H9 (cell line): Measurements from ENCODE around the gene LCNL1. TPM values are rescaled to one million over a fixed set of nuclear protein-coding genes. Genes with fewer than 3 reads are reported as not detected.

ENCODE experiments used
- DNase-seq: peaks from one replicate; pipeline ENCODE4 v3.0.0-alpha.2; 2017
- H2AFZ ChIP-seq: one replicate; pipeline ENCODE4 v1.6.1; 2013; ENCODE audit warnings: mild to moderate bottlenecking, low read length, control low read depth, moderate library complexity
- H2AK5ac ChIP-seq: 2 replicates; pipeline ENCODE4 v1.6.1; 2013; ENCODE audit warnings: low read length, control low read depth, mixed read lengths; ENCODE audit not compliant: insufficient read length
- H2BK120ac ChIP-seq: one replicate; pipeline ENCODE4 v1.6.1; 2013; ENCODE audit warnings: low read depth, mild to moderate bottlenecking, low read length, control low read depth, inconsistent platforms; ENCODE audit not compliant: poor library complexity, severe bottlenecking
- H2BK12ac ChIP-seq: 2 replicates; pipeline ENCODE4 v1.6.1; 2013; ENCODE audit warnings: low read length, control low read depth, mixed read lengths, low read depth; ENCODE audit not compliant: insufficient read length
- H2BK15ac ChIP-seq: 2 replicates; pipeline ENCODE4 v1.6.1; 2013; ENCODE audit warnings: low read depth, low read length, control low read depth
- H2BK20ac ChIP-seq: one replicate; pipeline ENCODE4 v1.6.1; 2013; ENCODE audit warnings: low read depth, mild to moderate bottlenecking, low read length, control low read depth, inconsistent platforms; ENCODE audit not compliant: poor library complexity, severe bottlenecking
- H2BK5ac ChIP-seq: 2 replicates; pipeline ENCODE4 v1.6.1; 2013; ENCODE audit warnings: low read length, control low read depth, mixed read lengths; ENCODE audit not compliant: insufficient read length
- H3K14ac ChIP-seq: 2 replicates; pipeline ENCODE4 v1.6.1; 2013; ENCODE audit warnings: low read length, control low read depth; ENCODE audit not compliant: insufficient read depth
- H3K18ac ChIP-seq: 2 replicates; pipeline ENCODE4 v1.6.1; 2013; ENCODE audit warnings: low read depth, mild to moderate bottlenecking, mixed read lengths, low read length, control low read depth; ENCODE audit not compliant: insufficient read length
- H3K23ac ChIP-seq: 2 replicates; pipeline ENCODE4 v1.6.1; 2013; ENCODE audit warnings: low read length, control low read depth, mixed read lengths, low read depth; ENCODE audit not compliant: insufficient read length
- H3K23me2 ChIP-seq: 2 replicates; pipeline ENCODE4 v1.6.1; 2013; ENCODE audit warnings: low read depth, mild to moderate bottlenecking, mixed read lengths, low read length, control low read depth; ENCODE audit not compliant: insufficient read length, poor library complexity, severe bottlenecking
- H3K27ac ChIP-seq: 2 replicates; pipeline ENCODE4 v1.5.1; 2013; ENCODE audit warnings: low read length, control low read depth, mixed read lengths, low read depth; ENCODE audit not compliant: insufficient read length
- H3K27me3 ChIP-seq: 2 replicates; pipeline ENCODE4 v1.6.1; 2013; ENCODE audit warnings: low read length, control low read depth, inconsistent platforms; ENCODE audit not compliant: insufficient read depth
- H3K4ac ChIP-seq: 2 replicates; pipeline ENCODE4 v1.6.1; 2013; ENCODE audit warnings: low read depth, mild to moderate bottlenecking, control low read depth, inconsistent platforms, low read length, moderate library complexity
- H3K4me1 ChIP-seq: 2 replicates; pipeline ENCODE4 v1.6.1; 2013; ENCODE audit warnings: low read length, control low read depth, inconsistent platforms; ENCODE audit not compliant: insufficient read depth
- H3K4me2 ChIP-seq: 2 replicates; pipeline ENCODE4 v1.6.1; 2013; ENCODE audit warnings: low read length, control low read depth, mixed read lengths; ENCODE audit not compliant: insufficient read length, insufficient read depth
- H3K56ac ChIP-seq: 2 replicates; pipeline ENCODE4 v1.6.1; 2013; ENCODE audit warnings: low read depth, mild to moderate bottlenecking, mixed read lengths, low read length, control low read depth; ENCODE audit not compliant: insufficient read length
- H3K79me1 ChIP-seq: 2 replicates; pipeline ENCODE4 v1.6.1; 2013; ENCODE audit warnings: low read depth, mild to moderate bottlenecking, moderate library complexity, low read length, control low read depth, inconsistent platforms; ENCODE audit not compliant: insufficient read depth, poor library complexity, severe bottlenecking
- H3K79me2 ChIP-seq: 2 replicates; pipeline ENCODE4 v1.6.1; 2013; ENCODE audit warnings: low read length, control low read depth, inconsistent platforms; ENCODE audit not compliant: insufficient read depth
- H3K9ac ChIP-seq: 2 replicates; pipeline ENCODE4 v1.6.1; 2013; ENCODE audit warnings: low read length, control low read depth, mixed read lengths; ENCODE audit not compliant: insufficient read length; ENCODE audit errors: extremely low read depth
- H3K9me3 ChIP-seq: one replicate; pipeline ENCODE4 v1.6.1; 2013; ENCODE audit warnings: low read depth, low read length, inconsistent platforms; ENCODE audit not compliant: control insufficient read depth
- H3T11ph ChIP-seq: one replicate; pipeline ENCODE4 v1.6.1; 2013; ENCODE audit warnings: mild to moderate bottlenecking, low read length, control low read depth, inconsistent platforms
- H4K20me1 ChIP-seq: one replicate; pipeline ENCODE4 v1.6.1; 2013; ENCODE audit not compliant: control insufficient read depth, insufficient read length, insufficient read depth
- H4K5ac ChIP-seq: 2 replicates; pipeline ENCODE4 v1.6.1; 2013; ENCODE audit warnings: low read depth, mild to moderate bottlenecking, mixed read lengths, low read length, control low read depth; ENCODE audit not compliant: insufficient read length
- H4K8ac ChIP-seq: replicated peaks from 2 replicates; pipeline ENCODE4 v1.6.1; 2013; ENCODE audit warnings: low read length, control low read depth, mixed read lengths, low read depth; ENCODE audit not compliant: insufficient read length
- H4K91ac ChIP-seq: 2 replicates; pipeline ENCODE4 v1.6.1; 2013; ENCODE audit warnings: low read depth, mild to moderate bottlenecking, moderate library complexity, mixed read lengths, low read length, control low read depth; ENCODE audit not compliant: insufficient read length
- H3K27ac Mint-ChIP-seq, 3 experiments: 2 replicates in 2 of 3; 3 replicates in 1 of 3; pipeline ENCODE4 v1.8.0; 2020 to 2021; ENCODE audit warnings: mixed read lengths in 3 of 3, mild to moderate bottlenecking in 1 of 3, moderate library complexity in 1 of 3
- H3K27me3 Mint-ChIP-seq: 2 replicates; pipeline ENCODE4 v1.8.0; 2021; ENCODE audit warnings: low read depth, mild to moderate bottlenecking, moderate library complexity, mixed read lengths
- H3K36me3 Mint-ChIP-seq, 3 experiments: 2 replicates in 2 of 3; 3 replicates in 1 of 3; pipeline ENCODE4 v1.8.0; 2020 to 2021; ENCODE audit warnings: low read depth in 3 of 3, mixed read lengths in 3 of 3; ENCODE audit not compliant: insufficient read depth in 1 of 3
- H3K4me1 Mint-ChIP-seq, 2 experiments: 2 replicates each; pipeline ENCODE4 v1.8.0; 2020; ENCODE audit warnings: mixed read lengths in 2 of 2
- H3K4me3 Mint-ChIP-seq, 2 experiments: 2 replicates in 1 of 2; 3 replicates in 1 of 2; pipeline ENCODE4 v1.8.0; 2020 to 2021; ENCODE audit warnings: mild to moderate bottlenecking in 2 of 2, mixed read lengths in 2 of 2, moderate library complexity in 1 of 2
- H3K9me3 Mint-ChIP-seq, 2 experiments: 2 replicates in 1 of 2; 3 replicates in 1 of 2; pipeline ENCODE4 v1.8.0; 2020; ENCODE audit warnings: mild to moderate bottlenecking in 2 of 2, mixed read lengths in 2 of 2, moderate library complexity in 1 of 2
- CTCF ChIP-seq: fragments of 200-600 bp; sonication (generic); conservative IDR thresholded peaks from 3 replicates; pipeline ENCODE4 v1.8.0; 2021; ENCODE audit warnings: antibody characterized with exemption, mild to moderate bottlenecking
- WGBS: extraction: QIAGEN DNeasy Blood & Tissue Kit; methylation state at CpG from one replicate; pipeline ENCODE4 v1.1.7; 2013; ENCODE audit warnings: missing lambda C conversion rate, low lambda C conversion rate, mixed read lengths; ENCODE audit not compliant: insufficient read length; ENCODE audit errors: extremely low coverage; 5-methylcytosine and 5-hydroxymethylcytosine counted together
- total RNA-seq: library from RNA; stranded (reverse); gene quantifications from 2 replicates; pipeline ENCODE4 v1.2.1, GENCODE V29; 2021

Gene LCNL1
- total RNA-seq, 1 experiment from 2014 or later, result 0.20 TPM

- H3K14ac ChIP-seq, result no peak overlapping the region
- H3K23me2 ChIP-seq, result peaks cover 9% of the 10 kb centered on the region
- Mint-ChIP-seq H3K36me3 (peaks cover 0 to 3% (median 0%) of the 10 kb centered on the region in 3 experiments; a peak in 1 of 7 replicates), H3K9me3 (no peaks in the 10 kb centered on the region), H3K27me3 (peaks cover 7% of the 10 kb centered on the region), H3K4me3 (0 out of 5 replicates have a peak overlapping the region, but pooled peaks of 1 of the 2 experiments have one; percentile 10), H3K27ac (no peak overlapping the region), H3K4me1 (peaks cover 2 to 16% of the 10 kb centered on the region in 2 experiments)
- no peak for TF ChIP-seq CTCF
- H4K20me1 ChIP-seq, result no peaks in the 10 kb centered on the region
- no peaks in the 10 kb centered on the region; the same call in 1 of the 2 replicates for H3K4me1 ChIP-seq
- no peaks in the 10 kb centered on the region for H3K79me1 ChIP-seq
- no peak overlapping the region for H2BK15ac ChIP-seq
- H3K9me3 ChIP-seq, result no peaks in the 10 kb centered on the region
- H2BK120ac ChIP-seq, result no peak overlapping the region
- no peak overlapping the region for H4K91ac ChIP-seq
- no peak overlapping the region for H3K56ac ChIP-seq
- no peaks in the 10 kb centered on the region for H3K79me2 ChIP-seq
- no peak overlapping the region for H2AK5ac ChIP-seq
- WGBS, result no CpG with 5 or more reads among the region's 16 CpGs
- DNase-seq, result no peak
- no peak overlapping the region for H2BK20ac ChIP-seq
- H2BK5ac ChIP-seq, result no peak overlapping the region
- no peak overlapping the region for H4K5ac ChIP-seq
- no peak overlapping the region for H2AFZ ChIP-seq
- H2BK12ac ChIP-seq, result no peak overlapping the region
- no peak overlapping the region for H3K27ac ChIP-seq
- H4K8ac ChIP-seq, result no peak overlapping the region
- no peak overlapping the region for H3K4me2 ChIP-seq
- H3K27me3 ChIP-seq, result no peaks in the 10 kb centered on the region
- no peak overlapping the region for H3K4ac ChIP-seq
- H3K23ac ChIP-seq, result no peak overlapping the region
- no peak overlapping the region for H3K18ac ChIP-seq
- H3T11ph ChIP-seq, result no peak overlapping the region
- H3K9ac ChIP-seq, result no peak overlapping the region
Observed at GRCh38 chr9:136980669-136981478, 1.9 kb upstream of the LCNL1 start.
